GM19035 (cell line): ENCODE measurements around the gene KLF2.
"Not testable (repeated sequence)": the region's sequence is repeated elsewhere in the genome, so short reads cannot be mapped to it uniquely, and the experiment has no call there.

Experiments used
- ATAC-seq: cut with Tn5 transposase; IDR thresholded peaks from one replicate; pipeline ENCODE4 v1.9.1; 2021; ENCODE audit not compliant: unreplicated experiment

The KLF2 gene

DNA sequence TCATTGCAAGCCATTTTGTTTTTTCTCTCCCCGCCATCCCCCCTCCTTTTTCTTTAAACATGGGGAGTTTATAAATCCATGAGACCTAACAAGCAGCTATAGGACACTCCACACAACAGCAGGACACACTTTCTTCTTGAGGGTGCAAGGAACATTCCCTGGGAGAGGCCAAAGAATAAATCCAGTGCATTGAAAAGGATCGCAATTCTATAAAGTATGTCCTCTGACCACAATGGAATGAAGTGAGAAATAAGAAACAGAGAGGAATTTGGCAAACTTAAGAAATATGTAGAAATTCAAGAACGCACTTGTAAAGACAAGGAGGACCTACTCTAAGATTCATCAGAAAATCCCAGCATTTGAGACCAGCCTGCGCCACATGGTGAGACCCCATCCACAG, 11.9 kb downstream of the KLF2 start:
- no peak for ATAC-seq

GRCh38 chr19:16337809-16338469, 13.3 kb downstream of the KLF2 start:
- ATAC-seq, result no peak

GRCh38 chr19:16338470-16339360, 14.1 kb downstream of the KLF2 start:
- no peak for ATAC-seq

DNA sequence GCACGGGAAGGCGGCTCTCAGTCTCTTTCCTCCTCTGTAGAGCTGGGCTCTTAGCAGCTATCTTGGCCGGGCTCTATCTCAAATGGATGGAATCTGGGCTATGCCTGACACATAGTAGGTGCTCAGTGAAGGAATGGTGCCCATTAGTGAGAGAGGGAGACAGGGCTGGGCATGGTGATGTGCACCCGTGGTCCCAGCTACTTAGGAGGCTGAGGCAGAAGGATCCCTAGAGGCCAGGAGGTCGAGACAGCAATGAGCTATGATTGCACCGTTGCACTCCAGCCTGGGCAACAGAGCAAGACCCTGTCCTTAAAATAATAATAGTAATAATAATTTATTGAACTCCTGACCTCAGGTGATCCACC, 14.7 kb downstream of the KLF2 start:
- no peak for ATAC-seq

DNA sequence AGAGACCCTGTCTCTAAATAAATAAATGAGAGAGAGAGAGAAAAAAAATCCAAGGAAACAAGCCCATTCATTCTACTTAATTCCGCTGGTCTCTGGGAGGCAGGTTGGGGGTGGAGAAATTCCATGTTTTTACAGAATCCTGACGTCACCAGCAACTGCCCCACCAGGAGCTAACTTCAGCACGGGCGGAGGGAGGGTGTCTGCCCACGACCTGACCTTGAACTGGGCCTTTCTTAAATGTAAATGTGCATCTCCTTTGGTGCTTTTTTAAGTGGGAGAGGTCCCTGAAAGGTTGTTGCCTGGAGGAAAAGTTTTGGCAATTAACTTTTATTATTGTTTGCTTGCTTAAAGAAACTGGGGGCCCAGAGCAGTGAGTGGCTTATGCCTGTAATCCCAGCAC, 15.5 kb downstream of the KLF2 start:
- no peak for ATAC-seq

GRCh38 chr19:16340654-16341053, 16.0 kb downstream of the KLF2 start:
- ATAC-seq, result no peak

- ATAC-seq, result peak; percentile 58
Measured at GRCh38 chr19:16342002-16342715, 17.5 kb downstream of the KLF2 start.

DNA sequence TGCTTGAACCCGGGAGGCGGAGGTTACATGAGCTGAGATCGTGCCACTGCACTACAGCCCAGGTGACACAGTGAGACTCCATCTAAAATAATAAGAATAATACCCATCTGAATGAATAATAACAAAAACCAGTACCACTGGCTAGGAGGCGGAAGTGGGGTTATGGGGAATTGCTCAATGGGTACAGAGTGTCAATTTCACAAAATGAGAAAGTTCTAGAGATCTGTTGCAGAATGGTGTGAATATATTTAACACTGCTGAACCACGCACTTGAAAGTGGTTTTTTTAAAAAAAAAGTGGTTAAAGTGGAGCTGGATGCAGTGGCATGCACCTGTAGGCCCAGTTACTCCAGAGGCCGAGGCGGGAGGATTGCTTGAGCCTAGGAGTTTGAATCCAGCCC, 18.5 kb downstream of the KLF2 start:
- ATAC-seq, result no peak

- no peak for ATAC-seq
Measured at GRCh38 chr19:16345457-16345856, 20.8 kb downstream of the KLF2 start.

DNA sequence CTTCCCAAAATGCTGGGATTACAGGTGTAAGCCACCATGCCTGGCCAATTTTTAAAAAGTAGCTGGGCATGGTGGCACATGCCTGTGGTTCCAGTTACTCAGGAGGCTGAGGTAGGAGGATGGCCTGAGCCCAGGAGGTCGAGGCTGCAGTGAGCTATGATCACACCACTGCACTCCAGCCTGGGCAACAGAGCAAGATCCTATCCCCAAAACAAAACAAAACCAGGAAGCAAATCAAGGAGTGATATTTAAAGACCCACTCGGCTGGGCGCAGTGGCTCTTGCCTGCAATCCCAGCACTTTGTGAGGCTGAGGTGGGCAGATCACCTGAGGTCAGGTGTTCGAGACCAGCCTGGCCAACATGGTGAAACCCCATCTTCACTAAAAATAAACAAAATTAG, 22.5 kb downstream of the KLF2 start:
- ATAC-seq, result not testable (repeated sequence)

- ATAC-seq, result no peak
Measured at GRCh38 chr19:16347706-16348105, 23.1 kb downstream of the KLF2 start.

DNA sequence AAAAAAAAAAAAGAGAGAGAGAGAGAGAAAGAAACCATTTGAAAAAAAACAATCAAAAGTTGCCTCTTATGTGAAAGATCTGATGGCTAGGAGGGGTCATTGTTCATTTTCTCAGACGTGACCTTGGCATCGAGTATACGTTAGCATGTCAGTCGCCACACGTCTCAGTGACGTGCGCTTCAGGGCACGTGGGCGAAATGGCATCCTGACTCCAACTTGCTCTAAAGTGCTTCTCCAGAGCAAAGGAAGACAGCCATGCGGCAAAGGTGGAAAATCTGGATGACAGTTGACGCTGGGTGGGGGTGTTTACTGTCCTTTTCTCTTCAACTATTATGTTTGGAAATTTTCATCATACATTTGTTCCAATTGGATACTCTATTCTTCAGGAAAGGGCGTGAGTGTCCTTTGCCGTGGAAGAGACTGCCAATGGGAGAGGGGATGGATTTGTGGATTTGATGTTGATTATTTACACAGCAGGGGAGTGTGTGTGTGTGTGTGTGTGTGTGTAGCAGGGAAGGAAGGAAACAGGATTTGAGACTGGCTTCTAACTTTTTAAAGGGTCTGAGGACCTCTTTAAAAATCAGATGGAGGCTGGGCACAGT, 25.0 kb downstream of the KLF2 start:
- no peak for ATAC-seq

DNA sequence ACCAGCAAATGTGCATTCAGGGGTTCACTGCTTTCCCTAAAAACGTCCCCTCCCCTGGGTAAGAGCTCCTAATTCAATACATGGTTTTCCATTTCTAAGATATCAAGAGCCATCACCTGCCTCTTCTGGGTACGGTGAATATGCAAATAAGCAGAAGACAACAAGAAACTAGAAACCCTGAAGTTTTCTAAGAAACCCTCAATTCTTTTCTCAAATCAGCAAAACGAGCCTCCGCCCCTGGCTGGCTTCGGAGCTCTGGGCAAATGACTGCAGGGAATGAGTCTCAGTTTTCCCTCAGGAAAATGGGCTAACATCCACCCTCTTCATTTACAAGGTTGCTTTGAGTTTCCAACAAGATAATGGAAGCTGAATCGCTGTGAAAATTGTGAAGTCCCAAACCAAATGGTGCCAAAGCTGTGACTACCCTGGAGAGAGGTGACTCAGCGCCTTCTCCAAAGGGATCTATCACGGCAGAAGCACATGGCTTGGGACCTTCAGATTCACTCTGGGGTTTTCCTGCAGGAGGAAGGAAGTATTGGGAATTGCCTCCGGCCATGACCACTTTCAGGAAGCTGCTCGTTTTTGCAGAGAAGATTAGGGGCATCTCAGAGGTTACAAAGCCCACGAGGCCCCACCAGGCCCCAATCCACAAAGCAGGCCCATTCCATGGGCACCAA, 26.6 kb downstream of the KLF2 start:
- ATAC-seq, result no peak

DNA sequence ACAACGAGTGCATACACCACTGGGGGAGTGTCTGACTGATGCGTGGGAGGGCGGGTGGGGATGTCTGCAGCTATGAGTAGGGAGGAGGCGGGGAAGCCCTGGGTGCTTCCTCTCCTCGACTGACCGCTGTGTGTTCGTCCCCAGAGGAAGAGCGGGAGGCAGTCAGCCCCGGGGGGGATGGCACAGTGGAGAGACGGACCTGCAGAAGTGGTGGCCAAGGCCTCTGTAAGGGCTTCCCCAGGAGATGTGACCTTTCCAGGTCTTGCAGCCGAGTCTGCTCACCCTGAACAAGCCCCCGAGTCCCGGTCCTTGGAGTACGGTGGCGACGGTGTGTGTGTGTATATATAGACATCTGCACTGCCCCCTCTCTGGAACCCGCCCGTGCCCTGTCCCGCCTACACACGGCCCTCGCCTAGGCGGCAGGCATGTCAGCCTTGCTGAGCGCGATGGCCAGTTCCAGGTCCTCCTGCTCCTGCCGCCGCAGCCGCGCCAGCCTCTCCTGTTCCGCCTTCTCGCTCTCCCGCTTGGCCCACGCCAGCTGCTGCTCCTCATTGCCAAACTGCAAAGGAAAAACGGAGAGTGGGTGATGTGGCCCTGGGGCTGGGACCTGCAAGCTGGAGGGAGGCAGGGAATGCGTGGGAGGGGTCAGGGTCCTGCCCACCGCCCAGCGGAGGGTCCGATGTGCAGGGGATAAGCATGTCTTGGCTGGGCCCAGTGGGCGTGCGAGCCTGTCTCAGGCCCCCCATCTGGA, 30.8 kb downstream of the KLF2 start:
- no peak for ATAC-seq

DNA sequence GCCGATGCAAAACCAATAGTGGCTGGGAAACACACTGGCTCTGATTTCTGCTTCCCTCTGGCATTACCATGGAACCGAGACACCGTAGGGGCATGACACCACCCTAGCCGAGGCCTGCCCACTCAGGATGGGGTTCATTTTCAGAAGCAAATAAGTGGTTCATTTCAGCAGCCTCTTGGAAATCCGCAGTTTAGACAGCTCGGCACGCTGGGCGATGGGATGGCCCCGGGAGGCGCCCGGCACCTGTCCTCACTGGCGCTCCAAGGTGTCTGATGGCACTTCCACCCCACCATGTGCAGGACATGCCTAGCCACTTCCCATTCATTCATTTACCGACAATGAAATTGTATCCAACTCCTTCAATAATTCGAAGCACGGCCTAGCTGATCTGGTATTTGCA, 33.8 kb downstream of the KLF2 start:
- ATAC-seq, result no peak

DNA sequence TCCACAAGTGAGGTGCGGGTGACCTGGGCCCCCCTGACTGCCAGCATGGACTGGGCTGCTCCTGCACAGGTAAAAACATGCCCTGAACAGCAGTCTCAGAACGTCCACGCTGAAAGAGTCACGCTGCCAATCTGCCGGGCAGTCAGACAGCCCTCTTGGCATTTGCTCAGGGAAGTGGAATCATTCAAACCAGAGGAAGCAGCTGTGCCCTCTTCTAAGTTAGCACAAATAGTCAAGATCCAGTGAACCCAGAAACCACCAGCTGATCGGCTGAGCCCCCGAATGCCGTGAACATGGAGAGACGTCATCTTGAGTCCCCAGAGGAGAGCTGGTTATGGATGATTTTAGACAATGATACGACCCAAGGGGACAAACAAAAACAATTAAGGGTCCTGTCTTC, 34.4 kb downstream of the KLF2 start:
- no peak for ATAC-seq

- no peak for ATAC-seq
Measured at GRCh38 chr19:16359964-16360363, 35.3 kb downstream of the KLF2 start.

- no peak for ATAC-seq
Measured at GRCh38 chr19:16360738-16361137, 36.1 kb downstream of the KLF2 start.

DNA sequence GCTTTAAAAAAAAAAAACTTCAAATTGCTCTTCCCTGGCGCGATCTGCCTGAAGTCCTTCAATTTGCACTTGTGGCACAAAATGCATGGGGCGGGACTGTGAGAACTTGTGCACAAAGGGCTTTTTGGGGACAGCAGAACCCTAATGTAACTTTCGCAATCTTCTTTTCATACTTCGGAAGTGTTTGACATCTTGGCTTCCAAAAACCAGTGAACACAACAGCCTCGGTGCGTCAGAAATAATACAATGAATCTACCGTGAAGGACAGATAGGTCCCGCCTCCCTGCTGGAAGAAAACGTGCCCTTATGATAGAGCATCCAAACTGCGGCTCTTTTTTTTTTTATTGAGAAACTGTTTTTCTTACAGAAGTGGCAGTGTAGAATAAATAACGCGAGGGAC, 36.6 kb downstream of the KLF2 start:
- ATAC-seq, result no peak

- no peak for ATAC-seq
Measured at GRCh38 chr19:16361926-16362325, 37.3 kb downstream of the KLF2 start.
